Measurements from ENCODE around the gene DHRSX. TPM values are rescaled to one million over a fixed set of nuclear protein-coding genes. Genes with fewer than 3 reads are reported as not detected.
"Not testable (repeated sequence)": the region's sequence is repeated elsewhere in the genome, so short reads cannot be mapped to it uniquely, and the experiment has no call there.

DHRSX gene
- total RNA-seq, 1 donor from 2014 or later = 16.1 TPM

- DNase-seq (ENCODE audit: low spot score) = no peak
Measured at GRCh38 chrX:2474963-2475726, 25.6 kb downstream of the DHRSX start.

- no peak for DNase-seq (ENCODE audit: low spot score)
Measured at GRCh38 chrX:2474280-2474962, 26.4 kb downstream of the DHRSX start.

- DNase-seq (ENCODE audit: low spot score) = not testable (repeated sequence)
Measured at GRCh38 chrX:2473064-2473463, 27.7 kb downstream of the DHRSX start.

GRCh38 chrX:2471641-2472040, 29.1 kb downstream of the DHRSX start:
- DNase-seq (ENCODE audit: low spot score) = no peak

GRCh38 chrX:2471126-2471525, 29.6 kb downstream of the DHRSX start:
- DNase-seq (ENCODE audit: low spot score) = not testable (repeated sequence)

GRCh38 chrX:2469852-2470251, 30.9 kb downstream of the DHRSX start:
- DNase-seq (ENCODE audit: low spot score) = not testable (repeated sequence)

GRCh38 chrX:2469196-2469685, 31.5 kb downstream of the DHRSX start:
- DNase-seq (ENCODE audit: low spot score) = no peak

- DNase-seq (ENCODE audit: low spot score) = no peak
Measured at GRCh38 chrX:2468261-2469195, 32.2 kb downstream of the DHRSX start.

GRCh38 chrX:2466876-2467656, 33.7 kb downstream of the DHRSX start:
- no peak for DNase-seq (ENCODE audit: low spot score)

GRCh38 chrX:2464677-2465166, 36.1 kb downstream of the DHRSX start:
- DNase-seq (ENCODE audit: low spot score) = no peak

- DNase-seq (ENCODE audit: low spot score) = no peak
Measured at GRCh38 chrX:2463973-2464676, 36.7 kb downstream of the DHRSX start.

- DNase-seq (ENCODE audit: low spot score) = not testable (repeated sequence)
Measured at GRCh38 chrX:2463481-2463880, 37.3 kb downstream of the DHRSX start.

GRCh38 chrX:2462780-2463179, 38.0 kb downstream of the DHRSX start:
- no peak for DNase-seq (ENCODE audit: low spot score)

- no peak for DNase-seq (ENCODE audit: low spot score)
Measured at GRCh38 chrX:2462074-2462473, 38.7 kb downstream of the DHRSX start.

- DNase-seq (ENCODE audit: low spot score) = no peak
Measured at GRCh38 chrX:2461711-2462016, 39.1 kb downstream of the DHRSX start.

GRCh38 chrX:2460821-2461710, 39.7 kb downstream of the DHRSX start:
- DNase-seq (ENCODE audit: low spot score) = not testable (repeated sequence)

GRCh38 chrX:2460048-2460447, 40.7 kb downstream of the DHRSX start:
- not testable (repeated sequence) for DNase-seq (ENCODE audit: low spot score)

GRCh38 chrX:2458309-2458708, 42.5 kb downstream of the DHRSX start:
- no peak for DNase-seq (ENCODE audit: low spot score)
